ENCODE data around the gene HIC1. TPM values are rescaled to one million over a fixed set of nuclear protein-coding genes. Genes with fewer than 3 reads are reported as not detected.

HIC1 gene
- total RNA-seq, 4 donors from 2014 or later, result 27.6 to 64.7 (median 50.0) TPM

GRCh38 chr17:2034806-2035540 lies 19.9 kb upstream of the HIC1 start:
- no peak for DNase-seq (ENCODE audit: low spot score in 2 of 2)
- H3K36me3 ChIP-seq, result peaks cover 2 to 60% (median 7%) of the 10 kb centered on the region in 3 donors
- 61% methylated on average over 2 to 3 of the region's 9 CpGs for WGBS, 2 donors
- TF ChIP-seq EP300 (IDR thresholded peaks at IDR 0.05), result no peak
- no peak for TF ChIP-seq POLR2A (IDR thresholded peaks at IDR 0.05)
- TF ChIP-seq CTCF (IDR thresholded peaks at IDR 0.05), result no peak
- H3K9me3 ChIP-seq, result no peaks in the 10 kb centered on the region
- H3K27ac ChIP-seq, result no peak overlapping the region
- no peaks in the 10 kb centered on the region for H3K27me3 ChIP-seq
- H3K4me1 ChIP-seq, result peaks cover 0 to 33% (median 12%) of the 10 kb centered on the region in 4 donors
- no peak overlapping the region for H3K4me3 ChIP-seq

- H3K9me3 ChIP-seq, result no peaks in the 10 kb centered on the region
- H3K27me3 ChIP-seq, result no peaks in the 10 kb centered on the region
- H3K4me3 ChIP-seq, result no peak overlapping the region
- TF ChIP-seq POLR2A (IDR thresholded peaks at IDR 0.05) (no peak), CTCF (IDR thresholded peaks at IDR 0.05) (no peak), EP300 (IDR thresholded peaks at IDR 0.05) (no peak)
- peaks cover 2 to 67% (median 7%) of the 10 kb centered on the region in 3 donors for H3K36me3 ChIP-seq
- no peak overlapping the region for H3K27ac ChIP-seq
- no peak for DNase-seq (ENCODE audit: low spot score in 2 of 2)
- 84% methylated on average over 19 to 26 of the region's 29 CpGs for WGBS, 2 donors
- H3K4me1 ChIP-seq, result peaks cover 0 to 29% (median 10%) of the 10 kb centered on the region in 4 donors
Observed at GRCh38 chr17:2035541-2036488, 19.1 kb upstream of the HIC1 start.

DNA sequence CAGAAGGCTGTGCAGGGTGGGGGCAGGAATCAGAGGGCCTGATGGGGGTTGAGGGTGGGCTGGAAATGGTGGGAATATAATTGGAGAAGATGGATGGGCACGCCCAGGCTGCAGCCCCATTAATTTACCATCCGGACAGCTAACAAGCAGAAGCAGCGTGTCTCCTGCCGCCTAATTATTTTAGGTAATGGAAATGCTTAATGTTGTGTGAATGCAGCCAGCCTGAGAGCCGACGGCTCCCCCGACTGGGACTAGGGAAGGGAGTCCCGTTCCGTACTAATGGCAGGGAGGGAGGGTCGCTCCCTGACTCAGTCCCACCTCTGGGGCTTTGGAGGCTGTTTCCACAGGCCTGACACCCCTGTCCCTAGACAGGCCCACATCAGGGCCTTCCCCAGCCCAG lies 17.7 kb upstream of the HIC1 start:
- Histone ChIP-seq H3K4me1 (peaks cover 0 to 25% (median 7%) of the 10 kb centered on the region in 4 donors), H3K4me3 (no peak overlapping the region), H3K9me3 (no peaks in the 10 kb centered on the region), H3K27me3 (no peaks in the 10 kb centered on the region), H3K27ac (no peak overlapping the region), H3K36me3 (peaks cover 2 to 67% (median 7%) of the 10 kb centered on the region in 3 donors)
- TF ChIP-seq EP300 (IDR thresholded peaks at IDR 0.05), result no peak
- TF ChIP-seq CTCF (IDR thresholded peaks at IDR 0.05), result no peak
- no peak for TF ChIP-seq POLR2A (IDR thresholded peaks at IDR 0.05)
- DNase-seq (ENCODE audit: low spot score in 2 of 2), result no peak
- 82 to 88% methylated on average over 10 of the region's 10 CpGs for WGBS, 2 donors

DNA sequence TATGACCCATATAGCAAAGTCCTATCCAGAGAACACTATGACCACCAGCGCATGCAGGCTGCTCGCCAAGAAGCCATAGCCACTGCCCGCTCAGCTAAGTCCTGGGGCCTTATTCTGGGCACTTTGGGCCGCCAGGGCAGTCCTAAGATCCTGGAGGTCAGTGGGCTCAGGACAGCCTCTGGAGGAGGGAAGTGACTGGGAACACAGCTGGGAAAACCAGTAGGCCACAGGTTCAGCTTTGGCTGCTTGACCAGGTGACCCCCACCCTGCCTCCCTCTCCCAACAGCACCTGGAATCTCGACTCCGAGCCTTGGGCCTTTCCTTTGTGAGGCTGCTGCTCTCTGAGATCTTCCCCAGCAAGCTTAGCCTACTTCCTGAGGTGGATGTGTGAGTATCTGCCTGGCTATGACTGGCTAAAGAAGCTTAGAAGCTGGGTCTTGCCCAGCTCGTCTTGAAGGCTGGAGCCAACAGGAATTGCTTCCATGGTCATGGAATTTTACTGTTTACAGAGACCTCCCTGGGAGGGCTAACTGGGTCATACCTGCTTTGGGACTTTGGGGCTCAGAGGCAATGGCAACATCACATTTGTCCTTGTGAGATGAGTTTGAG lies 14.6 kb upstream of the HIC1 start:
- peaks cover 2 to 72% (median 7%) of the 10 kb centered on the region in 3 donors for H3K36me3 ChIP-seq
- peak overlapping the region in 1 of 4 donors; percentile 88 for H3K27ac ChIP-seq
- DNase-seq (ENCODE audit: low spot score in 2 of 2), result no peak
- H3K4me1 ChIP-seq, result peaks cover 0 to 35% (median 17%) of the 10 kb centered on the region in 4 donors
- no peak overlapping the region for H3K4me3 ChIP-seq
- no peaks in the 10 kb centered on the region for H3K27me3 ChIP-seq
- WGBS, 2 donors, result 83 to 86% methylated on average over 7 of the region's 7 CpGs
- TF ChIP-seq POLR2A (IDR thresholded peaks at IDR 0.05), result no peak
- TF ChIP-seq EP300 (IDR thresholded peaks at IDR 0.05), result no peak
- TF ChIP-seq CTCF (IDR thresholded peaks at IDR 0.05), result no peak
- H3K9me3 ChIP-seq, result no peaks in the 10 kb centered on the region
